Measurements from ENCODE around the gene CLIP4. TPM values are rescaled to one million over a fixed set of nuclear protein-coding genes. Genes with fewer than 3 reads are reported as not detected.
A peak's percentile ranks its signal among the peaks of the same experiment; 100 is the strongest.

The CLIP4 gene
- polyA plus RNA-seq, 2 of the 4 experiments (the other 2 are of a cell fraction), result 51.1 to 99.1 TPM

DNA sequence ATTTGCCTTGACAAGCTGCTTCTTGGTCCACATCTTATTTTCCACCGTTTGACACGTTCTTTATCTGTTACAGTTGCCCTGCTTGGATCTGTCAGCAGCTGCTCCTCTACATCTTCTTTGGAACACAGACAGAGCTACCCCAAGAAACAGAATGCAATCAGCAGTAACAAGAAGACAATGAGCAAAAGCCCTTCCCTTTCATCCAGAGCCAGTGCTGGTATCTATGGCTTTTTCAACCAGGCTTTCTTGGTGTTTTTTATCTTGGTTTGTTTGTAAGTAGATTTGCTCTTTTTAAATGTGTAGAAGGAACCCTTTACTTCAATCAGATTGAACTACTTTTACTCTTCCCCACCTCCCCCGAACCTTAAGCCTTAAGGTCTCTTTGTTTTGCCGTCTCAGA is 41.9 kb downstream of the CLIP4 start (continued):
- TF ChIP-seq CBX8 (IDR thresholded peaks at IDR 0.05), result no peak
- TF ChIP-seq, protein P1, sequence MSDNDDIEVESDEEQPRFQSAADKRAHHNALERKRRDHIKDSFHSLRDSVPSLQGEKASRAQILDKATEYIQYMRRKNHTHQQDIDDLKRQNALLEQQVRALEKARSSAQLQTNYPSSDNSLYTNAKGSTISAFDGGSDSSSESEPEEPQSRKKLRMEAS (IDR thresholded peaks at IDR 0.05), result no peak
- TF ChIP-seq POLR2AphosphoS2 (conservative IDR thresholded peaks at IDR 0.05; ENCODE audit: low read length), result no peak
- no peak for TF ChIP-seq EP300 (IDR thresholded peaks at IDR 0.05)

DNA sequence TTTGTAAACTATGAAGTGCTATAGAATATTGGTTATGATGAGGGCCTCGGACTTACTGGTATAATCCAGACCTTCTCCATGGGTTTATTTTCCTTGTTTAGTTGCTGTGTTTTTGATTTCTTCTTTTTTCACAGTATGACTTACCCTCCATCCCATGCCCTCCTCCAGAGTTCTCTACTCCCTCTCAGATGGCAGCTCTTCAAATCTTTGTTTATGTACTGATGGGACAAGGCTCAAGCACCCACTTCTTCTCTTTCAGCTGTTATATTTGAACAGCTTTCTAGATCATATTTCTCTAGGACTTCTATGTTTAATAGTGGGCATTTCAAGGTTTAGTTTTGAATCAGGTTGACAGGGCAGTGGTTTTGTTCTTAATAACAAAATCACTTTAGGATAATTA is 43.9 kb downstream of the CLIP4 start:
- no peak overlapping the region for H3K27ac ChIP-seq
- WGBS (ENCODE audit: missing lambda C conversion rate), result 60% methylated on average over 1 of the region's 1 CpG
- H3K9me3 ChIP-seq, result no peaks in the 10 kb centered on the region
- no peak overlapping the region for H3K4me3 ChIP-seq
- no peak overlapping the region for H3K4me2 ChIP-seq
- ChIA-PET CTCF (no interaction called here), POLR2A (no interaction called here)
- no peak for DNase-seq (ENCODE audit: low read depth in 1 of 2, low spot score in 1 of 2)
- ATAC-seq, result no peak
- H3K4me1 ChIP-seq, result peaks cover 8% of the 10 kb centered on the region; the same call in 2 of the 3 replicates
- no peak for FAIRE-seq
- TF ChIP-seq GATA3 (IDR thresholded peaks at IDR 0.05; ENCODE audit: borderline replicate concordance), result no peak
- TF ChIP-seq HES2 (IDR thresholded peaks at IDR 0.05), result no peak

DNA sequence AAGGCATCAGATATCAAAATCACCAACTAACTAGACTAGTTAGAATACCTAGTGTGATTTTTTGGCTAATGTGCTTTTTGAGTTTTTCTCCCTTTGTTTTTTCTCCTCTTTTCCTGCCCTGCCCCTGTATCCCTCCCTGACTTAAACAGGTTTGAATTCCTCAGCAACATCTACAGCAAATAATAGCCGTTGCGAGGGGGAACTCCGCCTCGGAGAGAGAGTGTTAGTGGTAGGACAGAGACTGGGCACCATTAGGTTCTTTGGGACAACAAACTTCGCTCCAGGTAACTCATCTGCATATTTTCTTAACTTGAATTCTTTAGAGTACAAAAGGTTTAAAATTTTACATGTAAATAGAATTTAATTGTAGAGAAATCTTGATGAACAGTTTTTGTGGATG is 45.0 kb downstream of the CLIP4 start:
- WGBS (ENCODE audit: missing lambda C conversion rate), result 91% methylated on average over 5 of the region's 5 CpGs
- TF ChIP-seq, protein P2, sequence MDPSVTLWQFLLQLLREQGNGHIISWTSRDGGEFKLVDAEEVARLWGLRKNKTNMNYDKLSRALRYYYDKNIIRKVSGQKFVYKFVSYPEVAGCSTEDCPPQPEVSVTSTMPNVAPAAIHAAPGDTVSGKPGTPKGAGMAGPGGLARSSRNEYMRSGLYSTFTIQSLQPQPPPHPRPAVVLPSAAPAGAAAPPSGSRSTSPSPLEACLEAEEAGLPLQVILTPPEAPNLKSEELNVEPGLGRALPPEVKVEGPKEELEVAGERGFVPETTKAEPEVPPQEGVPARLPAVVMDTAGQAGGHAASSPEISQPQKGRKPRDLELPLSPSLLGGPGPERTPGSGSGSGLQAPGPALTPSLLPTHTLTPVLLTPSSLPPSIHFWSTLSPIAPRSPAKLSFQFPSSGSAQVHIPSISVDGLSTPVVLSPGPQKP (IDR thresholded peaks at IDR 0.05; ENCODE audit: low read depth, low read length), result no peak
- TF ChIP-seq JUN (IDR thresholded peaks at IDR 0.05) (no peak), ZNF302 (CRISPR knock-in tag; IDR thresholded peaks at IDR 0.05) (no peak), SREBF2 (IDR thresholded peaks at IDR 0.05) (no peak), E2F6 (IDR thresholded peaks at IDR 0.05; ENCODE audit: borderline replicate concordance, low read depth) (no peak), HDAC2 (IDR thresholded peaks at IDR 0.05) (no peak), BHLHE40 (IDR thresholded peaks at IDR 0.05; ENCODE audit: low read depth, low read length) (no peak), RFX5 (IDR thresholded peaks at IDR 0.05) (no peak), RCOR1 (IDR thresholded peaks at IDR 0.05; ENCODE audit: low read depth, low read length) (no peak), GATA3 (IDR thresholded peaks at IDR 0.05; ENCODE audit: borderline replicate concordance) (no peak)
- DNase-seq (ENCODE audit: low read depth in 1 of 2, low spot score in 1 of 2), result no peak
- Histone ChIP-seq H3K27ac (no peak overlapping the region), H3K9me3 (no peaks in the 10 kb centered on the region), H3K4me3 (no peak overlapping the region), H3K4me1 (peaks cover 19% of the 10 kb centered on the region), H3K4me2 (no peak overlapping the region)
- ChIA-PET POLR2A (no interaction called here), CTCF (no interaction called here)
- ATAC-seq, result no peak
- FAIRE-seq, result no peak

GRCh38 chr2:29162204-29162928 is 47.2 kb downstream of the CLIP4 start:
- Histone ChIP-seq H3K4me2 (no peak overlapping the region), H3K27ac (no peak overlapping the region), H3K4me1 (peaks cover 32% of the 10 kb centered on the region), H3K9me3 (no peaks in the 10 kb centered on the region), H3K4me3 (no peak overlapping the region)
- DNase-seq (ENCODE audit: low read depth in 1 of 2, low spot score in 1 of 2) (no peak), FAIRE-seq (no peak), ATAC-seq (no peak)
- 83% methylated on average over 1 of the region's 1 CpG for WGBS (ENCODE audit: missing lambda C conversion rate)
- POLR2A ChIA-PET, result no interaction called here
- TF ChIP-seq FOSB (CRISPR knock-in tag; IDR thresholded peaks at IDR 0.05), result no peak
- no peak for TF ChIP-seq MAZ (IDR thresholded peaks at IDR 0.05; ENCODE audit: borderline replicate concordance, low read depth, low read length)
- TF ChIP-seq NPAS2 (CRISPR knock-in tag; IDR thresholded peaks at IDR 0.05; ENCODE audit: borderline replicate concordance), result no peak
- TF ChIP-seq RNF2 (IDR thresholded peaks at IDR 0.05; ENCODE audit: borderline replicate concordance, low read depth), result no peak
- TF ChIP-seq, protein P3, sequence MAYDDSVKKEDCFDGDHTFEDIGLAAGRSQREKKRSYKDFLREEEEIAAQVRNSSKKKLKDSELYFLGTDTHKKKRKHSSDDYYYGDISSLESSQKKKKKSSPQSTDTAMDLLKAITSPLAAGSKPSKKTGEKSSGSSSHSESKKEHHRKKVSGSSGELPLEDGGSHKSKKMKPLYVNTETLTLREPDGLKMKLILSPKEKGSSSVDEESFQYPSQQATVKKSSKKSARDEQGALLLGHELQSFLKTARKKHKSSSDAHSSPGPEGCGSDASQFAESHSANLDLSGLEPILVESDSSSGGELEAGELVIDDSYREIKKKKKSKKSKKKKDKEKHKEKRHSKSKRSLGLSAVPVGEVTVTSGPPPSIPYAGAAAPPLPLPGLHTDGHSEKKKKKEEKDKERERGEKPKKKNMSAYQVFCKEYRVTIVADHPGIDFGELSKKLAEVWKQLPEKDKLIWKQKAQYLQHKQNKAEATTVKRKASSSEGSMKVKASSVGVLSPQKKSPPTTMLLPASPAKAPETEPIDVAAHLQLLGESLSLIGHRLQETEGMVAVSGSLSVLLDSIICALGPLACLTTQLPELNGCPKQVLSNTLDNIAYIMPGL (CRISPR knock-in tag; IDR thresholded peaks at IDR 0.05; ENCODE audit: borderline replicate concordance), result no peak
- TF ChIP-seq MAFK (IDR thresholded peaks at IDR 0.05; ENCODE audit: partially characterized antibody), result peak; percentile 90
- TF ChIP-seq, protein P2 (IDR thresholded peaks at IDR 0.05; ENCODE audit: low read depth, low read length), result no peak
- no peak for TF ChIP-seq CHD2 (IDR thresholded peaks at IDR 0.05; ENCODE audit: low read length, partially characterized antibody)
- CTCF ChIA-PET, result no interaction called here

Measured in A549 (cell line).